COLO668 (cell line): ENCODE measurements around the gene HOXA10.

Experiments
- DNase-seq: peaks from one replicate; lab custom pipeline; 2025; ENCODE audit not compliant: unreplicated experiment; lab: John Stamatoyannopoulos, UW

HOXA10 gene

GRCh38 chr7:27146491-27147198 is 27.5 kb downstream of the HOXA10 start:
- no peak for DNase-seq

DNA sequence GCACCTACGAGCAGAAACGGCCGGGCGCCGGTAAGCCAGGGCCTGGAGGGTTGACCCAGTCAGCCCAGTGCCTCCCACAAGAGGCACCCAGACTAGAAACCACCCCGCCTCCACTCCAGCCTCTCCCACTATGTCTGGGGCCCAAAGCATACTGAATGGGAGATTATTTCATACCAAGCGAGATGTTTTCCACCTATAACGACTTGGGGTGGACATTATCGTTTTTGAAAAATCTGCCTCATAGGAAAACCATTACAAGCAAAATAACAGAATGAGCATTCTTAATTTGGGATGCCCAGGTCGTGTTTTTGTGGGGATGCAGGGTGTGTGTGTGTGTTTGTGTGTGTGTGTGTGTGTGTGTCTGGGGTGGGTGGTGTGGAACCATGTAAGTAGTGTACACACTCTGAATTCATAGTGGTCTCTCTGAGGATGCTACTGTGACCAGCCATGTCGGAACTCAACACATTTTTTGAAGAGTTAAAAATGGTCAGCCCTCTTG is 28.2 kb downstream of the HOXA10 start:
- no peak for DNase-seq

- DNase-seq = no peak
Observed at GRCh38 chr7:27145165-27145913, 28.8 kb downstream of the HOXA10 start.

DNA sequence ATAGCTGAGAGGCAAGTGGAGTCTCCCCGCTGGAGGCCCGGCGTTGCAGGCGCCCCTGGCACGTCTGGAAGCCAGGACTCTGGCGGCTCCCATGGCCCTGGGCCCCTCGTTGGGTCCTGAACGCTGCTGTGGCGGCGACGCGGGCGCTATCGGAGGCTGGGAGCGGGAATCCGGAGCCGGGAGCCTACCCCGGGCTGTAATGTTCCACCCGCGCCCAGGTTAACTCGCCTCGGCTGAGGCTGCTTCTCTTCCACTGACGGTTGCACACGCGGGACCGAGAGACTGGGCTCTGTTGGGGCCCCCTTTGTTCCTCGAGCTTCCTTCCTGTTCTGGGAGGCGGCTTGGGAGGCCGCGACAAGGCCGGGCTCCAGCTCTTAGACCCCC is 29.3 kb downstream of the HOXA10 start:
- DNase-seq = no peak

DNA sequence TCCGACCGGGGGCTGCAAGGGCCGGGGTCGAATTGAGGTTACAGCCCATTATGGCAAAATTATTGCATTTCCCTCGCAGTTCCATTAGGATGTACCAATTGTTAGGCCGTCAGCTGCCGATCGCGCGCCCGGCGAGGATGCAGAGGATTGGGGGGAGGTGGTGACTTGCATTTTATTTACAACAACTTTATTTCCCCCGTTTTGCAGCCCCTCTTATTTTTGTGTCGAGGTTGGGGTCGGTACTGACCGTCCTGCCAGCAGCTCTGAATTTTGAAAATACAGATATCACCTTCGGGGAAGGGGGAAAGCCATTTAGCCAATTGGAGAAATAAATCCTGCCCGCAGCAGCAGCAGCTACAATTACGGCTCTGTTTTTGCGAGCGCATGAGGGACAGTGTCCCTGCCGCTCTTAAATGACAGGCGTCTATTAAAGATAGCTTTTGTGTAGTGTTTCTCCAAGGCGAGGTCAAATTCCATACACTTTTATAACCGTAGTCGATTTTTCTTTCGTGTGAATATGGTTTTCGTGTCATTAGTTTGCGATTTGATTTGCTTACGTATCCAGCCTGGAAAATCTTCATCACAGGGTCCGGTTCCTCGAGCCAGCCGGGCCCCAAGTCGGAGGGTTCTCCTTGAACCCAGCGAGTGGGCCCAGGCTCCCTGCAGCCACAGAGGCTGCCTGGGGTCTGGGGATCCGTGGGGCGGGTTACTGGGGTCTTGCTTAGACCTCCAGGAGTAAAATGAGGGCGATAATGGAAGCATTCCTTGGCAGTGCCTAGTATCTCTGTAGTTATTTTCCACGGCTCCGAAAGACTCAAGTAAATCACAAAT is 30.0 kb downstream of the HOXA10 start:
- DNase-seq = no peak

DNA sequence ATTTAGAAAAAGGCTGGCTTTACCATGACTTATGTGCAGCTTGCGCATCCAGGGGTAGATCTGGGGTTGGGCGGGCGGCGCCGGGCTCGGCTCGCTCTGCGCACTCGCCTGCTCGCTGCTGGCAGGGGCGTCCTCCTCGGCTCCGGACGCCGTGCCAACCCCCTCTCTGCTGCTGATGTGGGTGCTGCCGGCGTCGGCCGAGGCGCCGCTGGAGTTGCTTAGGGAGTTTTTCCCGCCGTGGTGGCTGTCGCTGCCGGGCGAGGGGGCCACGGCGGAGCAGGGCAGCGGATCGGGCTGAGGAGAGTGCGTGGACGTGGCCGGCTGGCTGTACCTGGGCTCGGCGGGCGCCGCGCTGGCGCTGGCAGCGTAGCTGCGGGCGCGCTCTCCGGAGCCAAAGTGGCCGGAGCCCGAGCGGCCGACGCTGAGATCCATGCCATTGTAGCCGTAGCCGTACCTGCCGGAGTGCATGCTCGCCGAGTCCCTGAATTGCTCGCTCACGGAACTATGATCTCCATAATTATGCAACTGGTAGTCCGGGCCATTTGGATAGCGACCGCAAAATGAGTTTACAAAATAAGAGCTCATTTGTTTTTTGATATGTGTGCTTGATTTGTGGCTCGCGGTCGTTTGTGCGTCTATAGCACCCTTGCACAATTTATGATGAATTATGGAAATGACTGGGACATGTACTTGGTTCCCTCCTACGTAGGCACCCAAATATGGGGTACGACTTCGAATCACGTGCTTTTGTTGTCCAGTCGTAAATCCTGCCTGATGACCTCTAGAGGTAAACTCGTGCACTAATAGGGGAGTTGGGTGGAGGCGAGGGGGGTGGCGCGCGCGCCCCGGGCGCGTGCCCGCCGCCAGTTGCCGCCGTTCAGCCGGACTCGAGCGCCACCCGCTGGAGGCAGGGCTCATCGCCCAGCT is 30.8 kb downstream of the HOXA10 start, which contains the start of gene HOXA5:
HOXA5 (minus strand) TSS at position 659 of the 927 bp plus-strand sequence; CDS start at position 585, 74 bp downstream.
- peak; percentile 72 for DNase-seq

DNA sequence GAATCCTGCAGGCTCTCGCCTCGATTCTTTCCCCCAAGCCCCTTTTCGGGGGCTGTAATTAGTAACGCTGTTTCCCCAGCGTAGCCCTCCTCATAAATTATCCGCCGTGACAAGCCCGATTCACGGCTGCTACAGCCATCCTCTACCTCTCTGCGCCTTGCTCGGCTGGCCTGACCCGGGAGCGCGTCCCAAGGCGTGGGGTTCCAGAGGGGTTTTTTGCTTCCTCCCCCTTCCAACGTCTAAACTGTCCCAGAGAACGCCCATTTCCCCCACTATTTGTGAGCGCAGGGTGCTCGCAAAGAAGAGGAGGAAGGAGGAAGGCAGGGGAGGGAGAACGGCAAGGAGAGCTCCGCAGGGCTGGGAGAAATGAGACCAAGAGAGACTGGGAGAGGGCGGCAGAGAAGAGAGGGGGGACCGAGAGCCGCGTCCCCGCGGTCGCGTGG is 31.5 kb downstream of the HOXA10 start:
- no peak for DNase-seq

DNA sequence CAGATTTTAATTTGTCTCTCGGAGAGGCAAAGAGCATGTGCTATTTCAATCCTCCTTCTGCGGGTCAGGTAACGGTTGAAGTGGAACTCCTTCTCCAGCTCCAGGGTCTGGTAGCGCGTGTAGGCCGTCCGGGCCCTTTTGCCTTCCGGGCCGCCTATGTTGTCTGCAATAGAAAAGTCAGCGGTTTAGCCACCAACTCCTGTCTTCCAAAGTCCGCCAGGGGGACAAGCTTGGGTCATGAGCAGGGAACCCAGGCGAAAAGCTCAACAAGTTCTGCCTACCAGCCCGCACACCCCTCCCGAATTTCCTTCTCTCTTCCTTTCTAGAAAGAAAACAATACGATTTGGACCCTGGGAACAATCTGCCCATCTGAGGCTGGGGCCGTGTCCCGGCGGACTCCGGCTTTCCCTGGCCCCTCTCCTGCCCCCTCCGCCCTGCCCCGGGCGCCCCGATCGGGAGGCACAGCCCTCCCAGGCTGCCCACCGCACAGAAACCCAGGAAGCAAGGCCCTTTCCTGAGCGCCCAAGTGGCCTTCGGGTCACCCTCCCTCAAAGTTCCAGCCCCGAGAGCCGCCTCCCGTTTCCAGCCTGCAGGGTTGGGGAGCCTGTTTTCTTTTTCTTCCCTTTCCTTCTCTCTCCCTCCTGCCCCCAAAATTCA is 32.1 kb downstream of the HOXA10 start:
- no peak for DNase-seq

DNA sequence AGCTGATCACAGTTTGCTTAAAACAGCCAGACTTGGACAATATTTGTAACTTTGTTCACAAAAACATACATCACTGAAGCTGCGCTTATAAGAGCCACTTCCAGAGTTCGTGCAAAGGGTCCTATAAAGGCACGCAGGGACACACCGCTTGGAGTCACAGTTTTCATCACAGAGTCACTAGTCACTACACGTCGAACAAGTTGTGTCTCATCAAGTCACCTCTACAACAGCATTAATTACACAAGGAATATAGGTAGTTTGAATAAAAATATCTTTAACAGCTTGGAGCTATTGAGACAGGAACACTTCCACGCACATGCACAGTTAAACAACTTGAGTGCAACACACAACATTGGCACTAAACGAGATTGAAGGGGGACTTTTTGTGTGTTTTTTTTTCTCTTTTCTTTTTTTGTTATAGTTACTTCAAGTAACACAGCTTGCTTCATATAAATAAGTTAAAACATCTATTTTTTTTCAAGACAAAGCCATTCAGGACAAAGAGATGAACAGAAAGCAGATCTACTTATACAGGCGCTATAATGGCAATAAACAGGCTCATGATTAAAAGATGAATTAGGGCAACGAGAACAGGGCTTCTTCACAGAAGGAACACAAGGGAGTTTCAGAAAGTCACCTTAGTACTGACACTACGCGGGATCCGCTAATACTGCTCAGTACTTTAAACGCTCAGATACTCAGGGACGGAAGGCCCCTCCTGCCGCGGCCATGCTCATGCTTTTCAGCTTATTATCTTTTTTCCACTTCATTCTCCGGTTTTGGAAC is 32.8 kb downstream of the HOXA10 start:
- no peak for DNase-seq

DNA sequence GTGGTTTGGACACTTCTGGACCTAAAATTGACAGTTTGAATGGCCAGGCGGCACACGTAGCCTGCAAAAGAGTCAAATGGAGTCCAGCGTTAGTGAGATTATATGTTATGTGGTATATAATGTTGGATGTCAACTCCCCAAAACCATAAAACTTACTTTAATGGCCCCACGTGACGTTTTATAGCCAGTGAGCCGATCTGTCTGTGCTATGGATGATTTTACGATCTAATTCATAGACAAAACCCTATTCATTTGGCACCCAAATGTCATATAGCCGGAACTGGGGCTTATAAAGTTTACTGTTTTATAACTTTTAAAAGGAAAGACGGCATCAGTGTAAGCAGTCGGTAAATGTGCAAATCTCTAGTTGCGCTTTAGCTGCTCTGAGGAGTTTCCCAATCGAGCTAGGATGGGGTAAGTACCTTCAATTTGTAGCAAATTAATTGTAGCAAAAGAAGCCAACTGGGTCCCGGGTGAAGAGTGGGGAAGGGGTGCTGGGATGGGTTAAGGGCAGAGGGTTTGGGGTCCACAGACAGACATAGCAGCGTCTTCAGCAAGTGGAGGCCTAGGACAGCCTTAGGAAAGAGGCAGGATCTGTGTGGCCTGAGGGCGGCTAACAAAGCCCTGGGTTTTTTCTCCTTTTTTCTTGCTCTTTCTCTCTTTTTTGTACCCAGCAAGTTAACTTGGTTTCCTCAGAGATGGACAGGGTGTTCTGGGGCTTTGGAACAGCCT is 33.8 kb downstream of the HOXA10 start:
- no peak for DNase-seq

DNA sequence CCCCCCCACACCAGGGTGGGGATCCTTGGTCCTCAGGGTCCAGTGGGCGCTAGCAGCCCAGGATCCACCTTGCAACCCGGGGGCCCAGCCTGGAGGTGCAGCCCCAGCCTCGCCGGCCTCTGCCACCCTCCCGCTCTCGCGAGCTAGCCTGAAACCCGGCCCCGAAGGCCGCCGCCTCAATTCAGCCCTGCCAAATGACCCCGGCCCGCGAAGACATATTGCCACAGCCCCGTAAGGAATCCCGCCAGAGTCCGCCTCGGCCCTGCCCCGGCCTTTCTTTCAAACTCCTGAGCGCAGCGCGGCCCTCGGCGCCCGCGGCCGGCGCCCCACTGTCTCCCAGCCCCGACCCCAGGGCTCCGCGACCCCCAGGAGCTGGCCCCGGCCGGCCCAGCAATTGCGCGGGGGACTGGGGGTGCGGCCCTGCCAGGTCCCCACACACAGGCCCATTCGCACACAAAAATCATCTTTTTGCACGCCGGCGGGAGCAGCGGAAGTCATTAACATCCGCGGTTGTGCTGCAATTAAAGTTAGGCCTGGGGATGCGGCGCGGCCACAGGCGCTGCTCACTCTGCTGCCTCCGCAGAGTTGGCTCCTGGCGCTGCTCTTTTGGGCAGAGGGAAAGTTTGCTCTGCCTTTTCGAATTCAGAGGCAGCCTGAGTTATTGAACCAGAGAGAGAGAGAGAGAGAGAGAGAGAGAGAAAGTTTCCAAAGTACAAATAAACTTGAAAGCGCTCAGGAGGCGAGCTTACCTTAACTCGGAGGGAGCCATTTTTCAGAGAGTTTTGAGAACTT is 34.6 kb downstream of the HOXA10 start:
- no peak for DNase-seq

- DNase-seq = no peak
Observed at GRCh38 chr7:27138985-27139333, 35.2 kb downstream of the HOXA10 start.

- no peak for DNase-seq
Observed at GRCh38 chr7:27138472-27138871, 35.6 kb downstream of the HOXA10 start.

DNA sequence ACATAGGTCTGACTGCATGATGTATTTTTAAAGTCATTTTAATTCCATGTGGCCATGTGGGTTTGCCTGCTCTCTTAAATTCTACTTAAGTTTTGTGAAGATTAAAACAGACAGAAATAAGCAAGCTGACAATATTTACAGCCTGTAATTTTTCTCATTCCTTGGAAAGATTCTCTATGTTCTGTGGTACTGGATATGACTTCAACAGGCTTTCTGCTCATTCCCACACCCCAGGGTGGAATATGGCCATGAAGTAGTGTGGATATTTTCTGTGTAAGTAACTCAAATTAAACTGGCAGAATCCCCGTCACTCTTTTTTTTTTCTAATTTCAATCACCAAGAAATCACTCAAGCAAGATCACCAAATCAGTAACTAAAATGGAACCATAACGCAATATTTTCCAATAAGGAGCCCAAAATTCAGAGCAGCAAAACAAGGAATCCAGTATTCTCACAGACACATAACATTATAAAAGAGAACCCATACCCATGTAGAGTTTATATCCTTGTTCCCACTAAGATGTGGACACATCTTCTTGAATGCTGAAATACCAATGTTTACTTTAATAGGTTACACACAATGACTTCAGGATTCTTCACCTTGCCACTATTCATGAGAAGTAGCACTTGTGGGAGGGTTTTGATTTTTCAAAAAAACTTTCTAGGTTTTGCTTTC is 36.3 kb downstream of the HOXA10 start:
- no peak for DNase-seq

GRCh38 chr7:27134392-27134791 is 39.7 kb downstream of the HOXA10 start:
- DNase-seq = no peak

DNA sequence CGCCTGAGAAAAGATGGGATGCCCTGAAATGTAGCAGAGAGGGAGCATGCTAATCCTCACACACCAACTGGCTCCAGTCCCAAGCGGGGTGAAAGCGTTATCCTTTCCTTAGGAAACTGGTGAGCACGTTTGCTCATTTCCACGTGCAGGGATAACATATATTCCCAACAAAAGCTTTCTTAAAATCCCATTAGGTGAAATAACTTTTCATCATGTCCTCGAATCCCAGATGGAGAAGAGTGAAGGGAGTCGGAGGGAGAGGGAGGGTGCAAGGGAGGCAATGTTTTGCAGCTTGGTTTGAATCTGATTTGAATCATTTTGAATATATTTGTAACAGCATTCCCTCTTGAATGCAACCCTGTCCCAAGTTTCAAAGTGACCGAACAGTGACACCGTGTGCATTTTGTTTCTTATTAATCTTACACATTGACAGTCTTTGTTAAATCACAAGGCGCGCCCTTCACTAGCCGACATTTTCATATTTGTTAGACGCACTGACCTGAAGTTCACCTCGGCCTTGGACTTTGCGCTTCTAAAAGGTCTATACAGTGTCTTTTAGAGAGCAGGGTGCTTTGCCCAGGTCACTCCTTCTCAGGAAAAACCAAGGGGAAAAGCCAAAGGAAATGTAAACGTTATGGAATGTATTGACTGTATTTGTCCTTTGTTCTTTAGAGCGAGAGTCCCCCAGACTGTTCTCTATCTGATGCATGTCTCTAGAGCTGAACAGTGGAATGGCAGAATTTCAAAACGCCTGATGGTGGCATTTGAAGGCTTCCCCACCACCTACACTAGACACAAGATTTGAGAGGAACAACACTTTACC is 40.5 kb downstream of the HOXA10 start:
- no peak for DNase-seq
